Suppressor macrophage (primary cell): Measurements from ENCODE around the gene SETBP1.
A peak's percentile ranks its signal among the peaks of the same experiment; 100 is the strongest.
"Not testable (repeated sequence)": the region's sequence is repeated elsewhere in the genome, so short reads cannot be mapped to it uniquely, and the experiment has no call there.

Source experiments
- DNase-seq, 4 experiments: peaks; one replicate each; pipeline ENCODE4 v3.0.0-alpha.2; 2020 to 2022

SETBP1 gene

DNA sequence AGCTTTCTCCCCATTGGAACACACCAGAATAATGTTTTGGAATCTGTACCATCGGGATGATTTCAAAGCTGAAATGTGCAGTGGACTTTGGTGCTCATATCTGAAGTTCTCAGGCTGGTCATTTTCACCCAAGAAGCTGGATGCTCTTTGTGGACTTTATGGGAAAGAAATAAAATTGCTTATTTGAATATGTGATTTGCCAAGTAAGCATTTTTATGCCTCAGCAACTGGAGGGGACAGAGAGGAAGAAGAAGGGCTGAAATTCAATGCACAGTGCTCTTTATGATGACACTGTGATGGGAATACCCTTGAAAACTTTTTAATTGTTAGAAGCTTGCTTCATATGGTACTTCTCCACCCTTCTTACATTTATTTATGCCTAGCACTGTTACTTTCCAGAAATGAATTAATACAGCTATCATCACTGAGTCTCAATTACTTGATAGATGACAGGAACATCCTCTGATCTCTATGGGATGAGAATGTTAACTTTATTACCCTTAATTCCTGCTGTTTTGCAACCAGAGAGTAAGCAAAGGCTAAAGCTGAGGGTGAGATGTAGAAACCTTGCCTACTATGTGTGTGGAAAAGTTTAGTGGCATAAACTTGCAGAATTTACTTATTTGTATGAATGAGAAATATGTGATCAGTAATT, 23.6 kb downstream of the SETBP1 start:
- no peak for DNase-seq

DNA sequence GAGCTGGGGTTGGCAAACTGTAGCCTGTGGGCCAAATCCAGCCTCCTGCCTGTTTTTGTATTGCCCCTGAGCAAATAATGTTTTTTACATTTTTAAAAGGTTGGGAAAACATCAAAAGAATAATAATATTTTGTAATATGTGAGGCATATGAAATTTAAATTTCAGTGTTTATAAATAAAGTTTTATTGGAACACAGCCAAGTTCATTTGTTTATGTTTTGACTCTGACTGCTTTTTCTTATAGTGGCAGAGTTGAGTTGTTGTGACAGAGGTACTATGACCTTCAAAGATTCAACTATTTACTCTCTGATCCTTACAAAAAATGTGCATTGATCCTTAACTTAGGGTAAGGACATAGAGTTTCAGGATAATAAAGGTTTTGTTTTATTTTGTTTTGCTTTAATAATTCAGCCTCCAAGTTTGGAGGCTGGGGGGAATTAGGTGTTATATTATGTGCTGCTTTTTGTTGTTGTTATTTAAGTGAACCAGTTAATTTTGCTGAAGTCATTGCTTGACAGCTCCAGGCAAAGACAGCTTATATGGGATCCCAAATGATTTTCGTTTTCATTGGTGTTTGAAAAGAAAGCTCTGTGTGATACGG, 24.5 kb downstream of the SETBP1 start:
- DNase-seq: no peak

DNA sequence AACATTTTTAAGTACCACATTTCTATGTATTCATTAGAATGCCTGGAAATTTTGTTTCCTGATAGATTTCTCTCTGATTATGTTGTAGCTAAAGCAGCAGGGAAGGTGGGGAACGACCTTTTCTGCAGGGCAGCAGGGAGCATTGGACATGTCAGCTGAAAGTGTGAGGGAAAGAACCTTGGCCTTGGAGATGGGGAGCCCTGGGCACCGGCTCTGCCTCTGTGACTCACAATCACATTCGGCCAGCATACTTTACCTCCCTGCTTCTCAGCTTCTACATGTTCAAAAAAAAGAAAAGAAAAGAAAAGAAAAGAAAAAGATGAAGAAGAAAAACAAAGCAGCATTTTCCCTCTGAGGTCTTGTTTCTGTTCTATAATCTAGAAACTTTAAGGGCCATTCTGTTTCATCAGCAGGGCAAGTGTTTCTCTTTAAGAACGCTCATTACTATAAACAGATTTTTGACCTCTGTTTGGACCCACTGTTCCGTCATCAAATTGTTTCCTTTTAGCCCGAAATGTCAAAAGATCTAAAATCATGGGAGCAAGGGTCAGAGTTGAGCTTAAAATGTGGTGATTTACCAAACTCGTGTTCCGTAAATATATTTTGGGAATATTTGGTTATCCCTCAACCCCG, 27.9 kb downstream of the SETBP1 start:
- no peak for DNase-seq

DNA sequence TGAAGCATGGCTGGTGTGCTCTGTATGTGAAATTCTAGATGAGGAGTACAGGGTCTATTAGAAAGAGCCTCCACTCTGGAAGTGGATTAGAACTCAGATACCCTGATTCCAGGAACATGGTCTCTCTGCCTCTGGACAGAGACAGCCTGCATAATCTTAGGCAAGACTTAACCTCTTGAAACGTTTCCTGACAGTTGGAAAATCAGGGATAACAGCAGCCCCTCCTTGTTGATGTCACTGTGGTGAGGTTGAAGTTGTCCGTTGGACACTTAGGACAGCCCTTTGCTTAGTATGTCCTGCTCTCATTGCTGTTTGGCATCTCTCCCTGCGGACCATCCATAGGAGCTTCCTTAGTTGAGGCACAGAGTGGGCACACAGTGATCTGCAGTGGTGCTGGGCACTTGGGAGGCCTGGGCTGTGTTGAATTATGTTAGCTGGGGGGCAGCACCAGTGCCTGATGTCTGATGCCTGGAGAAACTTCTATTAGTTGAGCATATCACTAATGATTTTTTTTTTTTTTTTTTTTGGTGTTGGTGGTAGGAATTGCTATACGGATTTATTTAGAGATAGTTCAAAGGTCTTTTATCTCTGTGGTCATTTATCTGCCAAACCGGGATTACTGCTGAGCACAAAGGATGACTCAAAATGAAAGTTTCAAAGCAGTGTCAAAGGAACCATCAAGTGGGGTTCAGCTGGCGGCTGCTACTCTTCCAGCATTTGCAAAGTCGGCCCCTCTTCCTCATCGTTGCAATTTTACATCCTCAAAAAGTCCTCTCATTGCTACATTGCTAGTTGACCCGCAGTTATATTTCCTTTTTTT, 28.8 kb downstream of the SETBP1 start:
- DNase-seq: peak; percentile 58 to 80 (median 64)

DNA sequence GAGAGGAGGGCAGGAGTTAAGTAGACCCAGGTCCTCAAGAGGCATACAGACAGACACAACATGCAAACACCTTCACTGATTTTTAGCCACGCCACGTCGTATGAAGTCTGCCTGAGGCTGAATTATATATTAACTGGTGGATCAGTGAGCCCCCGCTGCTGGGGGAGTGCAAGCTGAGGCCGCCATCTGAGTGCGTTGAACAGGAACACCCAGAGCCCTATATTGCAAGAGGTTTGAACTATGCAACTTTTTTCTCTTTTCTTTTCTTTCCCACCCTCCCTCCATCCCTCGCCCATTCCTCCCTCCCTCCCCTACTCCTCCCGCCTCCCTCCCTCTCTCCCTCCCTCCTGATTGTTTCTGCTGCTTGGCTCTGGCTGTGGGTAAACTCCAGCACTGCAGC, 30.2 kb downstream of the SETBP1 start:
- DNase-seq: no peak

DNA sequence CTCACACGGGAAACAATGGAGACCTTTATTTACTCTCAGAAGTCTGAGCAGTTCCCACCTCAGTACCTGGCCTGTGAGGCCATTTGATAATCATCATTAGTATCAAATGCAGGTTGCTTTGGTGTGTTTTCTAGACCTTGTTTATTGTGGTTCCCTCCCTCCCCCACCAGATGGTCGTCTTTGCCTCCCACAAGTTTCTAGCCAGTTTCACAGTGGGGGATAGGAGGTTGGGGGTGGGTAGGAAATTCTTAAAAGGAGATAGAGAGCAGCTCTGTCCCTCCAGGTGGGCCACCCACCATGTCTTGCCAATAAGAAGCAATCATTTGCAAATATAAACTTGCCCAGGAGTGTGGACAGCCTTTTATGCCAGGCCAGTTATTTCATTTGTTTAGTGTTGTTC, 31.3 kb downstream of the SETBP1 start:
- no peak for DNase-seq

DNA sequence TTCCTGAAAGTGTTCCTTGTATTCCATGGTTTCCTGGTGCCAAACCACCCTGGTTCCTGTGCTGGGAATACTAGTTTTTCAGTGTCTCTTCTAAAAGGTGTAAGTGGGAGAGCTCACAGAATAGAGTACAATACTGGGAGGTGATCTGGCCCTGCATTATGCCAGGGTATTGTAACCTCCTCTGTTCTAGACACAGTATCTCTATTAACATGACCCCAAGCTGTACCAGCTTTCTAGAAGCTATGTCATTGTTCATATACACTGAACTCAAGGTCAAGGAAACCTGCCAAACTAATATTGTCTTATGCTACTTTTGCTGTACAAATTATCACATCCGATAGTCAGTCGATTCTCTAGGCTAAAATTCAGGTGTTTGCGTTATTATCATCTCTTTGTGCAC, 32.7 kb downstream of the SETBP1 start:
- DNase-seq: no peak

DNA sequence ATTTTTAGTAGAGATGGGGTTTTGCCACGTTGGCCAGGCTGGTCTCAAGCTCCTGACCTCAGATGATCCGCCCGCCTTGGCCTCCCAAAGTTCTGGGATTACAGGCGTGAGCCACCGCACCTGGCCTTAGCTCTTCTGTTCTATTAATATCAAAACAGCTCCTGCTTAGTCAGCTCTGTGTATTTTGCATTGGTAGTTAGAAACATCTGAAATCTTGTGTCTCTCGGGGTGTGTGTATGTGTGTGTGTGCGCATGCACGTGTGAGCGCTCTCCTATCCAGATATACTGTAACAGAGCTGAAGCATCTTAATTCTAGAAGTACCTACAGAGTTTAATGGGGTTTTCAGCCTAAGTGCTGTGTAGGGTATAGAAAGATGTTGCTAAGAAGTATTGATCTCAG, 33.7 kb downstream of the SETBP1 start:
- DNase-seq: no peak

DNA sequence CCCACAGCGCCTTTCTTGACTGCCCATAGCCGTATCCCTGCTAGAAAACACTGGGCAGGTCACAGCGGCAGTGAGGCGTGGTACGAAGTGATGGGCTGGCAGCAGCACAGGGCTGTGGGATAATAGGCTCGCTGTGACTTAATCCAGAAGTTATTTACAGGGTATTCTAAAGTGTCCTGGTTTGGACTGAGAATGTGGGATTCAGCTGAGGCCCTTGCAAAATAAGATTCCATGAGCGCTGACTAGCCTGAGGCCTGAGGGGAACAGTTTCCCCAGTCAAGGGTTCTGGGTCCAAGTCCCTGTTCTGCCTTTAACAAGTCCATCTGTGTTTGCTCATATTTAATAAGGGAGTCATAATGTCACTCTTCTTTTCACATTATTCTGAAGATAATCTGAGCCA, 34.6 kb downstream of the SETBP1 start:
- DNase-seq: no peak

DNA sequence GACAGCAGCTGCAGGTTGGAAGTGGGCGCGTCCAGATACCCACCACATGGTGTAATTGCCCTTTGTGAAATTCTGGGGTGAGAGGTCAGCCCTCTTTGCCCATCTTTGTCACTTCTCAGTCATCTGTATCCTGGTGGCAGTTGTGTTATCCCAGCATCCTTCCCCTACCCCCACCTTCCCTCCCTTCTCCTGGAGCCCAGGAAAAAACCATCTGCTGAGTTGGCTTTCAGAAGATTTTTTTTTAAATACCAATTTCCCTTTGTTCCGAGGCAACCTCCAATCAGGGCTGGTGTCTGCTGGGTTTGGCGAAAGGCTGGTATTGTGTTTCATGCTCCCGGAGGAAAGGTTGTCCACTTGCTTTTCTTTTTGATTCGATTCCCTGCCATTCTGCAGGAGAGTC, 35.2 kb downstream of the SETBP1 start:
- no peak for DNase-seq

DNA sequence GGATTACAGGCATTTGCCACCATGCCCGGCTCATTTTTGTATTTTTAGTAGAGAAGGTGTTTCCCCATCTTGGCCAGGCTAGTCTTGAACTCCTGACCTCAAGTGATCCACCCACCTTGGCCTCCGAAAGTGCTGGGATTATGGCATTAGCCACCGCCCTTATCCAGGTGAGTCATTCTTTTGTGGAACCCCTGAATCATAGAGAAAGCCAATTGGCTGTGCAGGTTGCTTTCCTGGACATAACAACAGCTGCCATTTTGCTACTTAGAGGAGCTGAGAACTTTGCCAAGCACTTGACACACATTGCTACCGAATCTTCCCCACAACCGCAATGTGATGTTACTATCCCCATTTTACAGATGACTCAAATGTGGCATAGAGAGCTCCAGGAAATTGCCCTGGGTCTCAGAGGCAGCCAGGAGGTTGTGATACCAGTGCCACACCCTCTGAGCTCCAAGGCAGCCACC, 36.0 kb downstream of the SETBP1 start:
- no peak for DNase-seq

DNA sequence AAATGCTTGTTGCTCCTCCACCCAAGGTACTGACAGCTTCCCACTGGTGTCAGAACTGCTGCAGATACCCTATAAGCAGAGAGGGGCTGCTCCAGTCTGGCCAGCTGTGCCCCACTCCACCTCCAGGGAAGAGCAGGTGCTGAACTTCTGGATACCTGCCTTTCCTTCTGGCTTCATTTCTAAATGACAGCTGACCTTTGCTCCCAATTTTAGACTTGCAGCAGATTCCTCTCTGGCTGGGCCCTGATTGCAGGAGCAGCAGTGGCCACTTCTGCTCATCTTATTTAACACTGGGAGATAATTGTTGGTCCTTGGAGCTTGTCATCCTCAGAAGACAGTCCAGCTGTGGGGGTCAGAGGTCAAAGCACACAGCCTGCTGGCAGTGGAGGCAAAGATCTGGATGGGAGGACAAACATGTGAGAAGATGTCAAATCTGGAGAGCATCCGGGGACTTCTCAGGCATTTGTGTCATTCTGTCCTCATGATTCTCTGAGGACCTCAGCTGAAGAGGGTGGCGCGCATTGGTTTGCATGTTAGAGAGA, 38.9 kb downstream of the SETBP1 start:
- no peak for DNase-seq

DNA sequence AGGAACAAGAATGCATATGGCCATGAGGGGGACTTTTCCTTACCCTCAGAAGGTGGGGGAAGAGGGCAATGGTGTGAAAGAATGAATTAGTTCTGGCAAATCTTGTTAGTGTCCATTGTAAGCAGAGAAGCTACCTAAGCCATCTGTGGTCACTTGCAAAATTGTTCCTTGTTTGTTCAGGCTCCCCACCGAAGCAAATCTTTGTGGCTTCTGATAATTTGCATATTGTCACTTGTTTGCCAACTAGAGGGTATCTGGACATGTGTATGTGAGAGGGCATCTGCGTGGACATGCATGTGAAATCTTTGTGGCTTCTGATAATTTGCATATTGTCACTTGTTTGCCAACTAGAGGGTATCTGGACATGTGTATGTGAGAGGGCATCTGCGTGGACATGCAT, 41.1 kb downstream of the SETBP1 start:
- DNase-seq: not testable (repeated sequence)

DNA sequence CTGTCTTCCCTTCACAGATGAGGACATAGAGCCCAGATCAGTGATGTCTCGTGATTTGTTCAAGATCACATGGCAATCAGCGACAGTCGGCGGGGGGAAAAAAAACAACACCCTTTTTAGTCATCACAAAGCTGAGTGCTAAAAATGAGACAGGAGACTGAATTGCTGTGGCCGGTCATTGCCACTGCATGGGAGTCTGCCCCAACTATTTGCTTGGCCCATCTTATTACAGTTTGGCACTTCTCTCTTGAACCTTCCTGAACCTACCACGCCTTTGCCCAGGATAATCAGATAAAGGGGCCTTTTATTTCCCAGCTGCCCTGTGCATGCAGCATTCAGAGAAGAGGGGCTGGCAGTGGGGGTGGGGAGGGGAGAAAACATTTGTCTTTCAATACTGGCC, 42.7 kb downstream of the SETBP1 start:
- DNase-seq: peak; percentile 24 to 38 (median 26)

DNA sequence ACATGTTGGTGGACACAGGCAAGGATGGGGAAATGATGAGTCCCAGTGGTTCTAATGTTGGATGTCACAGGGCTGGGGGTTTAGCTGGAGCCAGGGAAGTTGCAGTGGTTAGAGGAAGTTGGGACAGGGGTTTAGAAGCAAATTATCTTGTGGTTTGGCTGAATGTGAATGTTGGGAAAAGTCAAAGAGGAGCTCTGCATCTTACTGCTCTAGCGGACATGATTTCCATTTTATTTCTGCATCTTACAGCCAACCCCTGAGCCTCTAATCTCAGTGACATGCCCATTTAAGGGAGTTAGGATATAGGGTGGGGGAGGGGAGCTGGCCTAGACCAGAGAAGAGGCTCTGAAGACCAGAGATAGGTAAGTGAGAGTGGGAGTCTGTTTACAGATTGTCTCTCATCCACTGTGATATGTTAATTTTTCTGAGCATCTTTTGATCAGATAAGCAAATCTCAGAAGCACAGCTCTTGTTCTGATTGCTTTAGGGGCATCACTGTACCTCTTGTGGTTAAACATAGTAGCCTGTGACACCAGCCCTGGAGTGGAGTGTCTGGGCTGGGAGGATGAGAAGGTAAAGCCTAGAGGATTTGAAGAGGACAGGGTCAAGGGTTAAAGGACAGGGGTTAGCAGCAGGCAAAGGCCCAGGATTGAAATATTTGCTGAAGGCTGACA, 43.6 kb downstream of the SETBP1 start:
- DNase-seq: peak; percentile 33 to 69 (median 51)

DNA sequence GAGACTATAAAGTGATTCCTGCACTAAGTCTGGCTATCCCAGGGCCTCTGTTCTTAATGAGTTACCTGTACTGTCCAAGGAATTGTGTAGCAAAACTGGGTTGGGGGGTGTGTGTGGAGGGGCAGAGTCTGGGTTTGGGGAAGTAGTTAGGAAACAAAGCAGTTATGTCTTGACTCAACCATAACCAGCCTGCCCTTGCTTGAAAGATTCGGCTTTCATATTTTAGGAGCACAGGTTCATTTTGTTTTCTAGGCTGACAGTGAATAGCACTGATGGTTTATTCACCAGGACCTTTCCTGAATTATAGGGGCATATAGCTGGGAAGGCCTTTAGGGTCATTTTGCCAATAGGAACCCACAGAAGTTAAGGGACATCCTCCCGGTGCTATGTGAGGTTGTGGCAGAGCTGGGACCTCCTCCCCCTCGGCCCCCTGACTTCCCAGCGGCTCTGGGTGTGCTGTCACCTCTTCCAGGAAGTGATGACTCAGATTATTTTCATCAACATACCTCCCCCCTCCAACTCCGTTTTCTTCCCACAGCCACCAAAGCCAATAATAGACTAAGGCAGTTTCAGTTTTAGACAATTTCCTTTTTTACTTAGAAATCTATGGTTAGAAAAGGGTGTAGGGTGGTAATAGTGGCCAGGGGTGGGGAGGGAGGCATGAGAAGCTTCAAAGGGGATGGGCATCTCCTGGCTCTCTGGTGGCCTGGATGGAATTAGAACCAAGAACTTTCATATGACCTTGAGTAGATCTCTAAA, 44.8 kb downstream of the SETBP1 start:
- DNase-seq: peak; percentile 18 to 65 (median 52)

DNA sequence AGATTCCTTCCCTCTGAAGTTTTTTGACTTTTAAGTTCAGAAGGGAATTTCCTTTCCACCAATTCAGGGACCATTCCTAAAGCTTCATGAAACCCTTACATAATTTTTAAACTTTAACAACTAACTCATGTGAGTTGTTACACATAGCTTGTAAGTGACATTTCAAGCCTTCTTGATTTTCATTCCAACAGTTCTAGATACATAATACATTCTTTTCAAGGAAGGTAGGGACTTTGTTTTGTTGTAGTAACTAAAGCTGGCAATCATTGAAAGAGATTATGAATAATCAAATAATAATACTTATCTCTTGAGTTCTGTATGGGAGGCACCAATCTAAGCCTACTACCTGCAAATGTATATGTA, 45.4 kb downstream of the SETBP1 start:
- DNase-seq: no peak

DNA sequence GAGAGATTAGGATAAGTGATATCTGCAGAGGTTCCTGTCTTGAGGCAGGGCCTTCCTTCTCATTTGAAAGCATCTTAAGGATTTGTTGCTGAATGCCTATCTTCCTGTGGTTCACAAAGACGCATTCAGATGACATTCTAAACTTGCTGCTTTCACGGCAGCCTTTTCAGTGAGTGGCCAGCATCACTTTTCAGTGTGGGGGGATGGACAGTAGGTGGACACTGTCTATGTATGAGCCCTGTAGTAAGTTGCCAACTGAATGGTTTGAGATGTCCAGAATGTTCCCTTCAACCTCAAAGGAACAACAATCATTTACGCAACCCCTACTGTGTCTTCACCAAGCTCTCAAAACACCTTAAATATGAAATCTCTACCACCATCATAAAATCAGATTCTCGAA, 46.6 kb downstream of the SETBP1 start:
- no peak for DNase-seq

DNA sequence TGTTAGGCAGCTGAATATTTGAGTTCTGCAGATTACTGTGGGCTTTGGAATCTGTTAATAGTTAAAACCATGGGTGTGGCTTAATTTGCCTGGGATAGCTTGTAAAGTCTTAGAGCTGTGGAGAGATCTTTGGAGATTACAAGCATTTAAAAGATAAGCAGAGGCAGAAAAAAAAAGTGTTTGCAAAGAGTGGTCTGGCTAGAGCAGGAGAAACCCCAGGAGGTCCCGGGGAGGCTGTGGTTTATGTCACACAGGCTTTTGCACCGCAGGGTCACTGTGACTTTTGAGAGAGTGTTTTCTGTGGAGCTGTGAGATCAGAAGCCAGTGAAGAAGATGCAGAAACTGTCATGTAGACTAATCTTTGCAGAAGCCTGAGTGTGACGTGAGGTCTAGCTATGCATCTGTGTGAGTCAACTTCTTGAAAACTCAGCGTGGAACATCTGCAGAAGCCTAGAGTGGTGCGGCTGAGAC, 49.0 kb downstream of the SETBP1 start:
- DNase-seq: no peak

DNA sequence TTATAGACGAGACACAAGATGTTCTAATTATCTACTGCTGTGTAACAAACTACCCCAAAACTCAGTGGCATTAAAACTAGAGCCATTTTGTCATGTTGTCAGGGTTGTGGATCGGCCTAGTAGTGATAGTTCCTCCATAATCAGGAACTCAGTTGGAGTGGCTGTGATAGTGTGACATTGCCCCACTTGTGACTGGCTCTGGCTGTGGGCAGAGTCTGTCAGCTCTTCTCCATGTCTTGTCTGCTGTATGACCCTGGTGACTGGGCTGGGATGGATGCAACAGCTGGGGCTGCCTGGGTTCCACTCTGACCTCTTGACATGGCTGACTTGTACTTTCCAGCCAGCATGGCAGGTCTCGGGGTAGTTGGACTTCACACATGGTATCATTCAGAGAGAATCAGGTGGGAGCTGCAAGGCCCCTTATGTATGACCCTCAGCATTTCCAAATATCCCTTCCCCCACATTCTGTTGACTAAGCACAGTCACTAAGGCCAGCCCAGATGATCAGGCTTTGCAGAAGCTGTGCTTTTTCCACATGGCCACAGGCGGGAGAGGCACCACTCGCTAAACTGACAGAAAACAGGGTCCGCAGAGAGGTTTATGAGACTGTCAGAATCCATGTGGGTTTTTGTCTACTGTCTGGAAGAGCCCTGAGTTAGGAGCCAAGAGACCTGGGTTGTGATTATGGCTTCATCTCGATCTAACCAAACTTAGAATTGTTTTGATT, 50.3 kb downstream of the SETBP1 start:
- peak; percentile 27 to 58 (median 50) for DNase-seq
